ENCODE measurements around the gene ANKLE2.

DNA sequence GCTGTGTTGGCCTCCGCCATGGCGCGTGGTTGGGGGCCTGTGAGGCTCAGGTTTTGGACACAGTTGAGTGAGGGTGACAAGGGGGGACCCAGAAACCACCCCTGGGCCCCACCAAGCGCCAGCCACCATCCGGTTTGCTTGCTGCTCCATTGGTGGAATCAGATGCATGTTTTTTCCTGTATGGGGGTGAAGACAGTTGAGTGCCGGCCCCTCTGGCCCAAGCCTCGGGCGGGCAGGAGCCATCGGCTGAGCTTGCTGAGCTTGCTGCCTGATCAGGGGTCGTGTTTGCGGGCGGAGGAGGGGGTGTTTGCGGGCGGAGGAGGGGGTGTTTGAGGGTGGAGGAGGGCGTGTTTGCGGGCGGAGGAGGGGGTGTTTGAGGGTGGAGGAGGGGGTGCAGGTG is 44.6 kb downstream of the ANKLE2 start:
- no peak for TF ChIP-seq POLR2A (IDR thresholded peaks at IDR 0.05; ENCODE audit: low read length)
- TF ChIP-seq GATA1 (IDR thresholded peaks at IDR 0.05; ENCODE audit: low read depth, low read length): no peak

Data from erythroblast (primary cell).